IMR-90 (cell line): ENCODE data around the gene SRPK2. TPM values are rescaled to one million over a fixed set of nuclear protein-coding genes. Genes with fewer than 3 reads are reported as not detected.

ENCODE experiments used
- ATAC-seq: fragments of 200-7000 bp; cut with Tn5 transposase; 2 replicates; pipeline ENCODE4 v1.9.1; 2020; ENCODE audit warnings: low read depth, mild to moderate bottlenecking, moderate library complexity
- BruUV-seq: library from RNA; stranded (reverse); fragments of 400-500 nt; replicated peaks from 2 replicates; lab custom pipeline; 2021; lab: Mats Ljungman, UMichigan
- CTCF ChIA-PET: fragments of 300-600 bp; formaldehyde crosslinking; extraction: SDS; loops from one replicate; lab custom pipeline; 2021; ENCODE audit warnings: antibody characterized with exemption; lab: Yijun Ruan, JAX
- POLR2A ChIA-PET: fragments of 300-600 bp; sonication (Branson Sonifier 250); formaldehyde crosslinking; loops from one replicate; lab custom pipeline; 2022; ENCODE audit warnings: antibody characterized with exemption; ENCODE audit not compliant: unreplicated experiment; lab: Charles Lee
- DNase-seq: peaks from one replicate; pipeline ENCODE4 v3.0.0; 2013
- H2AFZ ChIP-seq: replicated peaks from 2 replicates; pipeline ENCODE3; 2013; ENCODE audit warnings: low read length, mild to moderate bottlenecking; ENCODE audit not compliant: poor library complexity
- H2AK5ac ChIP-seq: 2 replicates; pipeline ENCODE4 v1.6.1; 2013; ENCODE audit warnings: low read depth, low read length, inconsistent platforms
- H2AK9ac ChIP-seq: replicated peaks from 2 replicates; pipeline ENCODE3; 2013; ENCODE audit warnings: mild to moderate bottlenecking, low read depth, low read length, moderate library complexity; ENCODE audit not compliant: poor library complexity
- H2BK120ac ChIP-seq: 2 replicates; pipeline ENCODE4 v1.6.1; 2013; ENCODE audit warnings: low read depth, low read length, inconsistent platforms
- H2BK15ac ChIP-seq: 3 replicates; pipeline ENCODE4 v1.6.1; 2013; ENCODE audit warnings: low read depth, low read length, inconsistent platforms
- H2BK20ac ChIP-seq: 2 replicates; pipeline ENCODE4 v1.6.1; 2013; ENCODE audit warnings: low read depth, mild to moderate bottlenecking, inconsistent platforms, low read length, moderate library complexity
- H2BK5ac ChIP-seq: 2 replicates; pipeline ENCODE4 v1.6.1; 2013; ENCODE audit warnings: mild to moderate bottlenecking, low read depth, low read length, inconsistent platforms; ENCODE audit not compliant: poor library complexity, severe bottlenecking
- H3K14ac ChIP-seq: replicated peaks from 2 replicates; pipeline ENCODE4 v1.6.1; 2013; ENCODE audit warnings: low read depth, low read length, inconsistent platforms
- H3K18ac ChIP-seq: 2 replicates; pipeline ENCODE4 v1.6.1; 2013; ENCODE audit warnings: low read depth, low read length, control low read depth
- H3K23ac ChIP-seq: 2 replicates; pipeline ENCODE4 v1.6.1; 2013; ENCODE audit warnings: low read depth, low read length, inconsistent platforms
- H3K27ac ChIP-seq: 2 replicates; pipeline ENCODE4 v1.5.1; 2013; ENCODE audit warnings: mild to moderate bottlenecking, control low read depth, low read length; ENCODE audit not compliant: insufficient read depth
- H3K27me3 ChIP-seq: 2 replicates; pipeline ENCODE4 v1.6.1; 2013; ENCODE audit warnings: low read length; ENCODE audit not compliant: control insufficient read depth, insufficient read depth
- H3K36me3 ChIP-seq: 2 replicates; pipeline ENCODE4 v1.6.1; 2013; ENCODE audit warnings: low read length, mixed read lengths; ENCODE audit not compliant: control insufficient read depth, insufficient read depth
- H3K4ac ChIP-seq: 2 replicates; pipeline ENCODE4 v1.6.1; 2013; ENCODE audit warnings: low read depth, low read length, inconsistent platforms
- H3K4me1 ChIP-seq: 2 replicates; pipeline ENCODE4 v1.6.1; 2013; ENCODE audit warnings: low read length, mixed read lengths; ENCODE audit not compliant: control insufficient read depth, insufficient read depth
- H3K4me2 ChIP-seq: 2 replicates; pipeline ENCODE4 v1.6.1; 2013; ENCODE audit warnings: low read depth, mild to moderate bottlenecking, control low read depth, low read length, moderate library complexity
- H3K4me3 ChIP-seq: 2 replicates; pipeline ENCODE4 v1.5.1; 2013; ENCODE audit warnings: low read depth, mild to moderate bottlenecking, control low read depth, low read length, moderate library complexity; ENCODE audit not compliant: insufficient read depth
- H3K56ac ChIP-seq: 2 replicates; pipeline ENCODE4 v1.6.1; 2013; ENCODE audit warnings: low read length, inconsistent platforms; ENCODE audit not compliant: insufficient read depth; ENCODE audit errors: extremely low read depth
- H3K79me1 ChIP-seq, 2 experiments: 2 replicates each; pipeline ENCODE4 v1.6.1; 2013; ENCODE audit warnings: low read length in 2 of 2, inconsistent platforms in 1 of 2, low read depth in 1 of 2
- H3K9ac ChIP-seq: 2 replicates; pipeline ENCODE4 v1.6.1; 2013; ENCODE audit warnings: low read depth, low read length, control low read depth
- H3K9me1 ChIP-seq: 2 replicates; pipeline ENCODE4 v1.6.1; 2013; ENCODE audit warnings: low read length, inconsistent platforms; ENCODE audit not compliant: insufficient read depth
- H3K9me3 ChIP-seq: 2 replicates; pipeline ENCODE4 v1.6.1; 2013; ENCODE audit warnings: low read length; ENCODE audit not compliant: control insufficient read depth, insufficient read depth
- H4K20me1 ChIP-seq: 2 replicates; pipeline ENCODE4 v1.6.1; 2013; ENCODE audit warnings: low read length, inconsistent platforms; ENCODE audit not compliant: insufficient read depth
- H4K5ac ChIP-seq: 2 replicates; pipeline ENCODE4 v1.6.1; 2013; ENCODE audit warnings: mild to moderate bottlenecking, low read depth, low read length, control low read depth
- H4K8ac ChIP-seq, 2 experiments: 2 replicates each; pipeline ENCODE4 v1.6.1; 2013; ENCODE audit warnings: low read depth in 2 of 2, low read length in 2 of 2, control low read depth in 1 of 2, inconsistent platforms in 1 of 2
- H4K91ac ChIP-seq: 2 replicates; pipeline ENCODE4 v1.6.1; 2013; ENCODE audit warnings: low read depth, low read length, inconsistent platforms; ENCODE audit not compliant: insufficient read depth
- CEBPB ChIP-seq: IDR thresholded peaks from 2 replicates; pipeline ENCODE4 v1.6.1; 2012; ENCODE audit warnings: low read depth, low read length, improper control_type of control experiment
- NFE2L2 ChIP-seq: fragments of 150-350 bp; IDR thresholded peaks from 2 replicates; pipeline ENCODE4 v1.6.1; 2016; ENCODE audit warnings: low read depth, mild to moderate bottlenecking, low read length
- RCOR1 ChIP-seq: IDR thresholded peaks from 2 replicates; pipeline ENCODE4 v1.6.1; 2012; ENCODE audit warnings: mild to moderate bottlenecking, low read length, improper control_type of control experiment; ENCODE audit not compliant: insufficient replicate concordance
- WGBS, 2 experiments: methylation state at CpG; one replicate each; pipeline versions ENCODE4 v1.1.5 to v1.1.7; 2013; ENCODE audit warnings: missing lambda C conversion rate in 2 of 2; ENCODE audit not compliant: insufficient read length in 1 of 2; ENCODE audit errors: extremely low coverage in 2 of 2; 5-methylcytosine and 5-hydroxymethylcytosine counted together
- dilution Hi-C: fragments of 300-500 bp; cut with HindIII; formaldehyde crosslinking; loops from one replicate; pipeline ENCODE4 v1.14.3; 2018; ENCODE audit warnings: low sequenced_read_pairs; ENCODE audit not compliant: unreplicated experiment
- in situ Hi-C: fragments of 300-500 bp; cut with MboI; formaldehyde crosslinking; loops from 3 replicates; pipeline ENCODE4 v1.14.3; 2019; ENCODE audit warnings: low sequenced_read_pairs, inconsistent platforms, mixed read lengths
- intact Hi-C: fragments of 100-400 bp; cut with micrococcal nuclease; formaldehyde crosslinking; loops from 2 replicates; pipeline ENCODE4 v1.10.0; 2022
- polyA plus RNA-seq, 3 experiments: library from polyadenylated mRNA; depleted of rRNA; stranded (reverse); fragments of >200 nt; gene quantifications; 2 replicates each; pipeline ENCODE4 v1.2.3, GENCODE V29; 2012; ENCODE audit warnings: low replicate concordance in 1 of 3
- total RNA-seq: library from RNA; depleted of rRNA; stranded (reverse); fragments of >200 nt; gene quantifications from 2 replicates; pipeline ENCODE4 v1.2.3, GENCODE V29; 2012

Gene SRPK2
- total and polyA plus RNA-seq, 2 of the 4 experiments (the other 2 are of a cell fraction) = 13.2 to 33.0 TPM

- no peak overlapping the region for H4K91ac ChIP-seq
- no peaks in the 10 kb centered on the region for H3K36me3 ChIP-seq
- H2BK5ac ChIP-seq = no peak overlapping the region
- H3K4me2 ChIP-seq = no peak overlapping the region
- no peak overlapping the region for H2BK120ac ChIP-seq
- H3K27me3 ChIP-seq = no peaks in the 10 kb centered on the region
- CTCF ChIA-PET = no interaction called here
- no peak overlapping the region for H4K5ac ChIP-seq
- H2AK5ac ChIP-seq = no peak overlapping the region
- H3K4me1 ChIP-seq = no peaks in the 10 kb centered on the region
- intact Hi-C loops = no loop called here
- H3K18ac ChIP-seq = no peak overlapping the region
- no peak overlapping the region for H3K4me3 ChIP-seq
- peaks cover 27% of the 10 kb centered on the region; the same call in 1 of the 2 replicates for H4K20me1 ChIP-seq
- H2BK20ac ChIP-seq = no peak overlapping the region
- WGBS, 2 experiments = 100% methylated on average over 2 of the region's 6 CpGs; no CpG with 5 or more reads in 1 of the 2 experiments
- no peak overlapping the region for H3K23ac ChIP-seq
- H3K4ac ChIP-seq = no peak overlapping the region
- no peak overlapping the region for H2AK9ac ChIP-seq
- no peak overlapping the region for H3K9ac ChIP-seq
- H3K27ac ChIP-seq = no peak overlapping the region
- dilution Hi-C loops = no loop called here
- DNase-seq (peak; percentile 87), ATAC-seq (0 out of 2 replicates have a peak, but pooled peaks have one; percentile 48)
- no peak overlapping the region for H2AFZ ChIP-seq
- no peaks in the 10 kb centered on the region; the same call in none of the 2 replicates for H3K9me1 ChIP-seq
- in situ Hi-C loops = no loop called here
- TF ChIP-seq RCOR1 (no peak), CEBPB (peak; percentile 47; the same call in 1 of the 2 replicates), NFE2L2 (no peak)
- peaks cover 28 to 72% of the 10 kb centered on the region in 2 experiments for H3K79me1 ChIP-seq
- BruUV-seq = no TSS peak
- no peak overlapping the region for H2BK15ac ChIP-seq
- no peaks in the 10 kb centered on the region for H3K9me3 ChIP-seq
- POLR2A ChIA-PET = no interaction called here
- H3K14ac ChIP-seq = no peak overlapping the region
- H3K56ac ChIP-seq = no peak overlapping the region
- no peak overlapping the region for H4K8ac ChIP-seq
These were observed 111.4 kb downstream of the SRPK2 start for GRCh38 chr7:105277341-105277740.
